OCI-LY1 (cell line): ENCODE measurements around the gene NCOA5.

Source experiments
- H2AFZ ChIP-seq: fragments of 200-600 bp; sonication (generic), shearing (Covaris generic); 2 replicates; pipeline ENCODE4 v1.6.0; 2014; ENCODE audit warnings: antibody characterized with exemption, mild to moderate bottlenecking, low read length
- H3F3A ChIP-seq: fragments of 200-600 bp; sonication (generic), shearing (Covaris generic); 2 replicates; pipeline ENCODE4 v1.6.0; 2014; ENCODE audit warnings: mild to moderate bottlenecking, antibody characterized with exemption, low read length, moderate library complexity; ENCODE audit not compliant: insufficient read depth
- H3K27ac ChIP-seq: fragments of 200-600 bp; sonication (generic); 2 replicates; pipeline ENCODE4 v1.5.1; 2014; ENCODE audit warnings: low read length, mixed run types, mild to moderate bottlenecking, low read depth; ENCODE audit not compliant: poor library complexity, severe bottlenecking
- H3K27me3 ChIP-seq: fragments of 200-600 bp; sonication (generic); 2 replicates; pipeline ENCODE4 v1.6.0; 2014; ENCODE audit warnings: antibody characterized with exemption, mild to moderate bottlenecking, low read length, moderate library complexity; ENCODE audit not compliant: insufficient read depth
- H3K36me3 ChIP-seq: fragments of 200-600 bp; sonication (generic); 2 replicates; pipeline ENCODE4 v1.6.1; 2014; ENCODE audit warnings: mild to moderate bottlenecking, antibody characterized with exemption, low read length, moderate library complexity, mixed read lengths; ENCODE audit not compliant: insufficient read depth
- H3K4me1 ChIP-seq: fragments of 200-600 bp; sonication (generic); 2 replicates; pipeline ENCODE4 v1.5.1; 2014; ENCODE audit warnings: mild to moderate bottlenecking, low read length, moderate library complexity; ENCODE audit not compliant: insufficient read depth, severe bottlenecking
- H3K4me2 ChIP-seq: fragments of 200-600 bp; sonication (generic), shearing (Covaris generic); 2 replicates; pipeline ENCODE4 v1.6.1; 2014; ENCODE audit warnings: low read length
- H3K4me3 ChIP-seq: fragments of 200-600 bp; sonication (generic); 2 replicates; pipeline ENCODE4 v1.5.1; 2014; ENCODE audit warnings: low read length, low read depth, mild to moderate bottlenecking, mixed read lengths; ENCODE audit not compliant: poor library complexity, severe bottlenecking
- H3K79me2 ChIP-seq: fragments of 200-600 bp; shearing (Covaris generic); 2 replicates; pipeline ENCODE4 v1.6.1; 2016; ENCODE audit warnings: mixed run types, low read length, mixed read lengths; ENCODE audit not compliant: insufficient read depth
- H3K9ac ChIP-seq: fragments of 200-600 bp; sonication (generic), shearing (Covaris generic); 2 replicates; pipeline ENCODE4 v1.6.1; 2014; ENCODE audit warnings: mild to moderate bottlenecking, low read length, mixed read lengths
- H3K9me2 ChIP-seq: fragments of 200-600 bp; sonication (generic), shearing (Covaris generic); 2 replicates; pipeline ENCODE4 v1.6.1; 2014; ENCODE audit warnings: low read depth, mild to moderate bottlenecking, low read length, mixed read lengths
- H3K9me3 ChIP-seq: fragments of 200-600 bp; shearing (Covaris generic); 2 replicates; pipeline ENCODE4 v1.6.1; 2014; ENCODE audit warnings: low read length, mixed read lengths
- H4K20me1 ChIP-seq: fragments of 200-600 bp; sonication (generic), shearing (Covaris generic); 2 replicates; pipeline ENCODE4 v1.6.0; 2016; ENCODE audit warnings: mild to moderate bottlenecking, low read length; ENCODE audit not compliant: insufficient read depth
- CTCF ChIP-seq: fragments of 200-600 bp; sonication (generic), shearing (Covaris generic); IDR thresholded peaks from 2 replicates; pipeline ENCODE4 v1.5.1; 2017; ENCODE audit warnings: mild to moderate bottlenecking, antibody characterized with exemption, low read length, moderate library complexity, mixed read lengths
- EZH2 ChIP-seq: fragments of 200-600 bp; sonication (generic), shearing (Covaris generic); IDR thresholded peaks from 2 replicates; pipeline ENCODE4 v1.8.0; 2017; ENCODE audit warnings: borderline replicate concordance, mixed run types, mild to moderate bottlenecking, antibody characterized with exemption, low read length, moderate library complexity, mixed read lengths

Gene NCOA5

GRCh38 chr20:46013322-46013828, 76.4 kb downstream of the NCOA5 start:
- H3K36me3 ChIP-seq, result no peaks in the 10 kb centered on the region
- H4K20me1 ChIP-seq, result no peaks in the 10 kb centered on the region
- H3K27ac ChIP-seq, result no peak overlapping the region
- H3F3A ChIP-seq, result no peaks in the 10 kb centered on the region
- no peaks in the 10 kb centered on the region; the same call in 1 of the 2 replicates for H3K9me3 ChIP-seq
- no peak overlapping the region for H3K4me2 ChIP-seq
- no peak overlapping the region for H3K4me3 ChIP-seq
- no peak overlapping the region for H2AFZ ChIP-seq
- H3K27me3 ChIP-seq, result no peaks in the 10 kb centered on the region; the same call in 1 of the 2 replicates
- H3K9ac ChIP-seq, result no peak overlapping the region
- no peaks in the 10 kb centered on the region for H3K9me2 ChIP-seq
- peaks cover 7% of the 10 kb centered on the region for H3K4me1 ChIP-seq
- no peaks in the 10 kb centered on the region for H3K79me2 ChIP-seq
- TF ChIP-seq CTCF (no peak), EZH2 (no peak)

- Histone ChIP-seq H3K27me3 (no peaks in the 10 kb centered on the region; the same call in 1 of the 2 replicates), H3K79me2 (no peaks in the 10 kb centered on the region), H3K4me3 (no peak overlapping the region), H3K9me3 (no peaks in the 10 kb centered on the region; the same call in 1 of the 2 replicates), H3F3A (no peaks in the 10 kb centered on the region), H3K4me2 (no peak overlapping the region), H4K20me1 (no peaks in the 10 kb centered on the region), H3K4me1 (peaks cover 7% of the 10 kb centered on the region), H3K9ac (no peak overlapping the region), H2AFZ (no peak overlapping the region), H3K36me3 (no peaks in the 10 kb centered on the region), H3K27ac (no peak overlapping the region), H3K9me2 (no peaks in the 10 kb centered on the region)
- TF ChIP-seq EZH2 (no peak), CTCF (no peak)
These were observed 76.8 kb downstream of the NCOA5 start for GRCh38 chr20:46012921-46013320.

- H3K4me2 ChIP-seq, result no peak overlapping the region
These were observed 77.9 kb downstream of the NCOA5 start for GRCh38 chr20:46011631-46012482.

More at GRCh38 chr20:46011631-46012482, 77.9 kb downstream of the NCOA5 start:
- H3K9ac ChIP-seq, result no peak overlapping the region
- no peaks in the 10 kb centered on the region for H4K20me1 ChIP-seq
- H3K4me3 ChIP-seq, result no peak overlapping the region
- no peaks in the 10 kb centered on the region for H3K9me2 ChIP-seq
- peaks cover 7% of the 10 kb centered on the region for H3K4me1 ChIP-seq
- no peaks in the 10 kb centered on the region for H3K79me2 ChIP-seq
- H3K36me3 ChIP-seq, result no peaks in the 10 kb centered on the region
- TF ChIP-seq EZH2 (no peak), CTCF (peak; percentile 59)
- no peaks in the 10 kb centered on the region for H3K27me3 ChIP-seq
- no peaks in the 10 kb centered on the region for H3F3A ChIP-seq
- no peaks in the 10 kb centered on the region for H3K9me3 ChIP-seq
- H3K27ac ChIP-seq, result no peak overlapping the region
- no peak overlapping the region for H2AFZ ChIP-seq
